ENCODE data around the gene P2RY6. TPM values are rescaled to one million over a fixed set of nuclear protein-coding genes. Genes with fewer than 3 reads are reported as not detected.

P2RY6 gene
- total RNA-seq, 1 donor from 2014 or later, result 2.2 TPM

DNA sequence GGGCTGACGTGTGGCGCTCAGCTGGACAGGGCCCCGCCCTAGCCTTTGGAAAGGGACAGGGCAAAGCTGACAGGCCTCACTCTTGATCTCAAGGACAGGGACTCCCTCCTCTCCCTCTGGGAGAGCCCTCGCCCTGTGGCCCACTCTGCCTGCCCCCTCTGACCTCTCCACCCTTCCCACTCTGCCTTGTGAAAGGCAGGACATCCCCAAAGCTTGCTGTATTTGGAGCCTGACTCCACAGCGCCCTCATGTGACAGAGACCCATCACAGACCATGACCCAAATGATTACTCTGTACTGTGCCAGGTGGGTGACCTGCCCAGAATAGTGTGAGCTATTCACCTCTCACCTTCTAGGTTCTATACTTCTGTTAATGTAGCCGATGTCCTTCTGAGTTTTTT lies 35.3 kb upstream of the P2RY6 start:
- no peak for DNase-seq (ENCODE audit: low spot score)

DNA sequence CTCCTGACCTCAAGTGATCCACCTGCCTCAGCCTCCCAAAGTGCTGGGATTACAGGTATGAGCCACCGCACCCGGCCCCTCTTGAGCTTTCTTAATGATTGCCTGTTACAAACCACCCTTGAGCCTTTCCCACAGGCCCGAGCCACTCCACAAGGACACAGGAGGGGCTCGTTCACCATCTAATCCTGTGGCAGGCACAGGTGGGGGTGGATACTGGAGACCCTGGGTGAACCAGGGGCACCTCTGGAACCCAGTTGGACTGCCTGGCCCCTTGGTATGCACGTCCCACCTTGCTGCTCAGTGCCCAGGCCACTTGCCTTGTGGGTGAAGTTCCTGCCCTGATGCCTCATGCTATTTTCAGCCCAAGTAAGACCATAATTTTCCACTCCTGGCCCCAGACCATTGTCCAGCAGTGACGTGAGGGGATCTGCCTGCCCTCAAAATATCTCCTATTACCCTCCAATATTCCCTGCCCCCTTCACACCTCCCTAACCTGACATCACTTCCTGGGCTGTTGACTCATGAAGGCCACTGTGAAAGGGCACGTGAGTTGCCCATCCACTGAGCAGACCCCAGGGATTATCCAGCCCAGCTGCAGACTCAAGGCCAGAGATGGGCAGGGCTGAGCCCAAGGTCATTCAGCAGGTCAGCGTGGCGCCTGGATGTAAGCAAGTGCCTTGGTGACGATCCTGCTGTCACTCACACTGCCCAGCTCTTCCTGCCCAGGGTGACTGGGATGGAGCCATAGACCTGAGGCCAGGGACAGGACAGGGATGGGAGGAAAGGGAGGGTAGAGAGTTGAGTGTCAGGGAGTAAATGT lies 34.5 kb upstream of the P2RY6 start:
- no peak for DNase-seq (ENCODE audit: low spot score)

DNA sequence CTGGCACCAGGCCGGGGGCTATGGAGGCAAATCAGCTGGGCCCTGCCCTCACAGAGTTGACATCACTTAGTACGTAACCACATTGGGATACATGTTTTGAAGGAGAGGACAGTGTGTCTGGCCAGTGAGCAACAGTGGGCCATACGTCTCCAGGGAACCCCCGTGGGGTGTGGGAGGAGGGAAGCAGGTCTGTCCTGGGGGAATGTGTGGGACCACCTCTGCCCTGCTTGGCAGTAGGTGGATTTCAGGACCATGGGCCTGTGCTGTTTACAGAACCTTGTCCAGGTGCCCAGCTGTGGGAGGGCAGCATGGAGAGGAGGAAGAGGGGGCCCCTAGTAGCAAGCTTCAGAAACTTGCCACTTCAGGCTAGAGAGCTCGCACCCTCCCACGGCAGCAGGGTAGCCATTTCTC lies 33.0 kb upstream of the P2RY6 start:
- no peak for DNase-seq (ENCODE audit: low spot score)

GRCh38 chr11:73239571-73240189 lies 32.5 kb upstream of the P2RY6 start:
- DNase-seq (ENCODE audit: low spot score), result no peak

DNA sequence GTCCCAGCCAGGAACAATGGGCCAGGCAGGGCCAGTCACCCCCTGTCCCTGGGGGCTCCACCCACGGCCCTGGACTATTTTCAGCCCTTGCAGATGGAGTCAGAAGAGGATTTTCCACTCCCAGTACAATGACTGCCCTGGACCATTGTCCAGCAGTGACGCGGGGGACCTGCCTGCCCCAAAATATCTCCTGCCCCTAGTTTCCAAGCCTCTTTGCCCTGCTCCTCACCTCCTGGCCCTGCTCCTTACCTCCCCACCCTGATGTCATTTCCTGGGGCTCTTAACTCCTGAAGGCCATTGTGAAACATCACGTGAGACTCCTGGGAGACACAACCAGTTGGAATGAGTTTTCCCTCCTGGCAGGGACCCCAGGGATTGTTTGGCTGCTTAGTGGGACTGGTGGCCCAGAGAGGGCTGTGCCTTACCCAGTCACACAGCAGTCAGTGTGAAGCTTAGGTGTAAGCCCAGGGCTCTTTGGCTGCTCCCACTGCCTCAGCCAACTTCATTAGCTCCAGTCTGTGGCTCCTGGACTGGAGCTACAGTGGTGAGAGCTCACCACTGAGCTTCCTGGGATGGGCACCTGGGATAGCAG lies 31.9 kb upstream of the P2RY6 start:
- DNase-seq (ENCODE audit: low spot score), result no peak

GRCh38 chr11:73241300-73241699 lies 30.8 kb upstream of the P2RY6 start:
- no peak for DNase-seq (ENCODE audit: low spot score)

- DNase-seq (ENCODE audit: low spot score), result peak; percentile 83
Observed at GRCh38 chr11:73242251-73243092, 29.7 kb upstream of the P2RY6 start.

DNA sequence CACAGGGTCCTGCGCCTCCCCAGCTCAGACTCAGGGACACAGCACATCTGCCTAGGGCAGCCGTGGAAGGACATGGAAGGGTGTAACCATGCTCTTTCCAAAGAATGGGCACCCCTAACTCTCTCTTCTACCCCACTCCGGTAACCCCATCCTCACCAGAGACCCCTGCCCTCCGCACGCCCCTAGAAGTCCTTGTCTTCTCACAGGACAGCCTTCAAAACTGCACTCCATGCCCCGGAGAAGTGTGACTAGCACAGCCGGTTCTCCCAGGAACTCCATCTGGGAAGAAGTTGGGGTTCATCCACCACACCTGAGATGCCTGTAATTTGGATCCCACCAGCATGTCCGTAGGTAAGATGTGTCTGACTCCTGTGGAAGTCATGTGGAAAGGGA lies 29.0 kb upstream of the P2RY6 start:
- DNase-seq (ENCODE audit: low spot score), result no peak

DNA sequence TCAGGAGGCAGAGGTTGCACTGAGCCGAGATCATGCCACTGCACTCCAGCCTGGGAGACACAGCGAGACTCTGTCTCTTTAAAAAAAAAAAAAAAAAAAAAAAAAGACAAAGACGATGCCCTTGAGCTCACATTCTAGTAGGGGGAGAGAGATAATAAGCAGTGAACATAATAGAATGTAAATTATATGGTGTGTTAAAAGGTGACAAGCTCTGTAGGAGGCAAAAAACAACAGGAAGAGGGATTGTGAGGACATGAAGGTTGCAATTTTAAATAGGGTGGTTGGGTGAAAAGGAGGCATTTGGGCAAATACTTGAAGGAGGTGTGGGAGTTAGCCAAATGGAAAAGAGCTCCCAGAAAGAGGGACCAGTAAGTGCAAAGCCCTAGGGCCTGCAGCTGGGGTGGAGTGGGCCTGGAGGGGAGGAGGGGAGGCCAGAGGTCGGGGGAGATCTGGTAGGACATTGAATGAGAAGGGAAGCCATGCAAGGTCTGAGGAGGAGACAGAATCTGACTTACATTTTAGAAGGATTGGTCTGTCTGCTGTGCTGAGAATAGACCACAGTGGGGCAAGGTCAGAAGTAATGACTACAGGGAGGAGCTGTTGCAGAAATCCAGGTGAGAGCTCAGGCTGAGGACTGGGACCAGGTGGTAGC lies 27.4 kb upstream of the P2RY6 start:
- DNase-seq (ENCODE audit: low spot score), result no peak

DNA sequence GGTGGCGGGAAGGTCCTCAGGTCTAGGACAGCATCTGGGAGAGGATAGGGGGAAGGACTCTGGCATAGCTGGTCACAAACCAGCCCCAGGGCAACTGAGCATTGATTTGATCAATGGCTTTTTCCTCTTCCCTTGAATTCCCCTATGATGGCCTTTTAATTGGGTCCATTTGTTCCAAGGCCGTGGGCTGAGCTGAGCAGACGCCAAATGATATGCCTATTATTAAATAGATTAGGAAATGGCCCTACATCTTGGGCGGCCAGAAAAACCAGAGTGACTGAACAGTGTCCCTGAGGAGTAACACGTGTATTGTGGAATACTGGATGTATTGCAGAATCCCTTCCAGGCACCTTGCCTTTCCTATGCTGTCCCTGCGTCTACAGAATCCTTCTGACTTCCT lies 26.7 kb upstream of the P2RY6 start:
- DNase-seq (ENCODE audit: low spot score), result no peak

DNA sequence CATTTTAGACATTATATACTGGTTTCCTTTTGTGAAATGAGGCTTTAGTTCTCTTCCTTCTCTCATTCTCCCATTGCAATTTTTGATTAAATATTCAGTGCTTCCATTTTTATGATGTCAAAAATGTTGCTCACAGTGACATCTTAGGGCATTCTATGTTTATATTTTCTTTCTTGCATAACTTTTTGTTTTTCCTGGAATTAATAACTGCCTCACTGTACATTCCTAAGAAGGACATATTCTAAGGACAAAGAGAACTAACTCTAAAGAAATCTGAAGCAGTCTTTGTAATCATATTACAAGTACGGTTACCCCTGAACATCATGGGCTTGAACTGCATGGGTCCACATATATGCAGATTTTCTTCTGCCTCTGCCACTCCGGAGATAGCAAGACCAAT lies 25.8 kb upstream of the P2RY6 start:
- DNase-seq (ENCODE audit: low spot score), result no peak

DNA sequence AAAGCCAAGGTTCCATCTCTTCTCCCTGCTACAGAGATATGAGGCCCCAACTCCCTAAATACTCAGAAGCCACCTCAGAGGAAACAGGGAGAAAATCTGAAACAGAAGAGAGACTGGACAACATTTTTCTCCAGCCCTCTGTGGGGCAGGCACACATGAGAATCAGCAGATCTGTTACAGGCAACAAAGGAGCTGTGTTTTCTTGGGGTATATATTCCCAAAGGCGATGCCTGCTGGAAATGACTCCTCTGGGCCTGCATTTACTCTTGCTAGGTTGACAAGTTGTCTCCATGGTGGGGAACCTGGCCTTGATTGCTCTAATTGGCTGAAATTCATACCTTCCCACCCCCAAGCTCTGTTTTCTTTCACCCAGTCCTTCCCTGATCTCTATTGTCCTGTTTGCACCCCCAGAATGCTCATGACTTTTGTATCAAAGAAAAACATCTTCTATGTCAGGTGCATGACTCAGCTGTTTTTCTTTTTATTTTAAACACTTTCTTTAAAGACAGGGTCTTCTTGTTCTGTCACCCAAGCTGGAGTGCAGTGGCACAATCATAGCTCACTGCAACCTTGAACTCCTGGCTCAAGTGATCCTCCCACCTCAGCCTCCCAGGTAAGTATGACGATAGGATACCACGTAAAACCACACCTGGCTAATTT lies 23.5 kb upstream of the P2RY6 start:
- DNase-seq (ENCODE audit: low spot score), result no peak

DNA sequence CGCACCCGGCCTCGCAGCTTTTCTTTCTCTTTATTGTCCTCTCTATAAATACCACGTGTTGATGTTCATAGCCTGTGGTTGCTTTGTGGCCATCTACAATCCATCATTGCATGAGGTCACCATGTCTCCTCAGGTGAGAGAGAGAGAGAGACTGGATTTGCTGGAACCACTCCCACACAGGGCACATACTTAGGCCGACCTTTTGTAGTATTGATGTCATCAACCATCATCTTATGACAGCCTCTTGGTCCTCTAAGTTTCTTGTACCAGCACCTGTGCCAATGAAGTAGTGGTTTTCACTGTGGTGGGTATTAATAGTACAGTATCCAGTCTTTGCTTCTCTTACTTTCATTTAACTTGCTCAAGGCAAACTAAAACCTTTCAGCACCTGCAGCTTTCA lies 22.8 kb upstream of the P2RY6 start:
- no peak for DNase-seq (ENCODE audit: low spot score)

DNA sequence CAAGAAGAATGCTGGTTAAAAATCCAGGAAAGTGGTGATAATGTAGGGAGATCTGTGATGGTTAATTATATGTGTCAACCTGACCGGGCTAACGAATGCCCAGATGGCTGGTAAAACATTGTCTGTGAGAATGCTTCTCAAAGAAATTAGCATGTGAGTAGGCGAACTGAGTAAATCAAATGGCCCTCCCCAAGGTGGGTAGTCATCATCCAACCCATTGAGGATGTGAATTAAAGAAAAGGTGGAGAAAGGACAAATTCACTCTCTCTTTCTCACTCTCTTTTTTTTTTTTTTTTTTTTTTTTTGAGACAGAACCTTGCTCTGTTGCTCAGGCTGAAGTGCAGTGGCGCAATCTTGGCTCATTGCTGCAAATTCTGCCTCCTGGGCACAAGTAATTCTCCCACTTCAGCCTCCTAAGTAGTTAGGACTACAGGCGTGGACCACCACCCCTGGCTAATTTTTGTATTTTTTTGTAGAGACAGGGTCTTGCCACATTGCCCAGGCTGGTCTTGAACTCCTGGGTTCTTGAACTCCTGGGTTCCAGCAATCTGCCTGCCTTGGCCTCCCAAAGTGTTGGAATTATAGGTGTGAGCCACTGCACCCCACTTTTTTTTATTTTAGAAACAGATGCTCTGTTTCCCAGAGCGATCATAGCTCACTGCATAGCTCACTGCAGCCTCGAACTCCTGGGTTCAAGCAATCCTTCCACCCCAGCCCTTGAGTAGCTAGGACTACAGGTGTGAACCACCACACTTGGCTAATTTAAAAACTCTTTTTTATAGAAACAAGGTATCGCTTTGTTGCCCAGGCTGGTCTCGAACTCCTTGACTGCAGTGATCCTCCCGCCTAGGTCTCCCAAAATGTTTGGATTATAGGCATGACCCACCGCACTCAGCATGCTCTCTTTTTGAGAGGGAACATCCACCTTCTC lies 22.0 kb upstream of the P2RY6 start:
- no peak for DNase-seq (ENCODE audit: low spot score)

GRCh38 chr11:73252577-73253191 lies 19.5 kb upstream of the P2RY6 start:
- no peak for DNase-seq (ENCODE audit: low spot score)

DNA sequence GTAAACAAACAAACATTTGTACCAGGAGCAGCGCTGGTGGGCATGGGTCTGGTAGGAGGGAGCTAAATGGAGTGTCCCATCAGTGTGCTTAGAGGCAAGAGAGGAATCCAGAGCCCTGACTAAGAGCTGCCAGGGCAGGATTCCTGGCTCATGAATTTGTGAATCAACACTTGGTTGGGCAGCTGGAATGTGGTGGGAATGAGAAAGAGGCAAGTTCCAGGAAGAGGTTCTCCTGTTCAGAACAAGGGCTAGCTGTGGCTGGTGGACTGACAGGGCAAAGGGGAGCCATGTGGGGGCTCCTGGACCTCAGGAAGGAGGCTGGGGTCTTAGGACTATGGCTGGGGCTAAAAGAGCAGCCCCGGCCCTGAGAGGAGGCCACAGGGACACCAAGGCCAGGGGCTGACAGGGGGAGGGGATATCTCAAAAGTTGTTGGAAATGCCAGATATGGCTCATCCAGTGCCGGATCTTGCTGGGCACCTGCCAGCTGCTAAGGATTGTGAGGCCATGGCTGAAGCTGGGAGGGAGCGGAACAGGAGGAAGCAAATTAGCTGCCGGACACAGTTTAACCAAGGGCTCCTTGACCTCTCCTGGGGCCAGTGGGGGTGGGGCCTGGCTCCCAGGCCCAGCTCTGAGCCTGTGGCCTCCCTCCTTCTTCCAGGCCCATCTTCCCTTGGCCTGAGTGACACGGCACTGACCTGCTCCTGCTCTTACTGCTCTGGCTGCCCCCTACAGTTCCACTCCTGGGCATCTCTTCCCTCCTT lies 14.6 kb upstream of the P2RY6 start:
- peak; percentile 45 for DNase-seq (ENCODE audit: low spot score)

GRCh38 chr11:73258104-73259035 lies 13.8 kb upstream of the P2RY6 start:
- no peak for DNase-seq (ENCODE audit: low spot score)

Data from ureter (tissue), 1 donor.